Umbilical cord (tissue), 2 donors: ENCODE results near the gene TYSND1. TPM values are rescaled to one million over a fixed set of nuclear protein-coding genes. Genes with fewer than 3 reads are reported as not detected.
A peak's percentile ranks its signal among the peaks of the same experiment; 100 is the strongest.
"Not testable (repeated sequence)": the region's sequence is repeated elsewhere in the genome, so short reads cannot be mapped to it uniquely, and the experiment has no call there.

Experiments used
- DNase-seq: peaks from one replicate; pipeline ENCODE4 v3.0.0-alpha.2; 2015; ENCODE audit warnings: low spot score
- total RNA-seq: library from RNA; depleted of rRNA; stranded (reverse); fragments of >200 nt; gene quantifications from one replicate; pipeline ENCODE4 v1.2.3, GENCODE V29; 2014; ENCODE audit warnings: low replicate concordance; ENCODE audit not compliant: insufficient read depth

Gene TYSND1
- total RNA-seq = 7.5 TPM

DNA sequence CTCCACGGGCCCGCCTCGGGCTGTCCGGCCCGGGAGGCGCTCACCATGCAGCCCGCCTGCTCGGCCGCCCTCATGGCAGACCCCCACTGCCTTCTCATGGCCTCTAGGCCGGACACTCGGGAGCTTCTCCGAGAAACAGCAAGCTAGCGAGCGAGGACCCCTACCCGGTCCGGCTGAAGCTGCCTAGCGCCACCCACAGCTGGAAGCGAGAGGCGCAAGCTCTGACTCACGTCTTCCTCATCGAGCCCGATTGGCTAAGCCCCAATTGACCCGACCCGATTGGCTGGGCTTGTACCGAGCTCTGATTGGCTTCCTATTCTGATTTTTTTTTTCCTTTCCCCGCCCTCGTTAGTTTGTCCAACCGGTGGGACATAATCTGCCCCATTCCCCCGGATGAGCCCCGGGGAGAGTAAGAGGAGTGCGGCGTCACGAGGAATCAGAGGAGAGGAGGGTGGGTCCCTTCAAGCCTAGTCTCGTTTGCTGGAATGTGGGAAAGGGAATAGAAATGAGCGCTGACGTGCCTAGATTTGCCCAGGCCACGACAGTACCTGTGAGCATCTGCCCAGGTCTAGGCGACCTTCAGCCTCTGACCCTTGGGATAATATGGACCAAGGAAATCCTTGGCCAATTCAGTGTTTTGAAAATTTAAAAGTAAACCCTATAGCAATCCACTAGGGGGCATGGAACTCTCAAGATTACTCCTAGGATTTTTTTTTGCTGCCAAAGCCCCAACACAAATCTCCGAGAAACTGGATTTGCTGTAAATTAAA, at the start of gene TYSND1:
Gene TYSND1, minus strand, starts transcription at position 212 of the 770 bp plus-strand sequence. Its CDS starts 114 bp downstream, at position 98.
- DNase-seq = peak; percentile 99

DNA sequence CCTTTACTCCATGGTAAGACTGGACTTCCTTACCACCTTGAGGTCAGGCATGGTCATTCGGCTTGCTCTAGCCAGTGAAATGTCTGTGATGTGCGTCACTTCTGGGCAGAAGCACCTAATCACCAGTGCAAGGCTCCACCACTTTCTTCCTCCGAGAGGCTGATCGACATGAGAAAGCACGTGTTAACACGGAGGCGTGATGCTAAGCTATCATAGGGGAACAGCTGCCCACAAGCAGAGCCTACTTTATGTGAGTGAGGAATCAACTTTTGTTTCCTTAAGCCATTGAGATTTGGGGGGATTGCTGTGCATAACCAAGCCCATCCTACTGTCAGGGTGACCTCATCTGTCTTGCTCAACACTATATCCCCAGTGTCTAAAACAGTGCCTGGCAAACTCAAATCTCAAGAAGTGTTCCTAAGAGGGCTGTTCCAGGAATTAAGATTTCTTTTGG, 46.9 kb upstream of the TYSND1 start:
- peak; percentile 92 for DNase-seq

DNA sequence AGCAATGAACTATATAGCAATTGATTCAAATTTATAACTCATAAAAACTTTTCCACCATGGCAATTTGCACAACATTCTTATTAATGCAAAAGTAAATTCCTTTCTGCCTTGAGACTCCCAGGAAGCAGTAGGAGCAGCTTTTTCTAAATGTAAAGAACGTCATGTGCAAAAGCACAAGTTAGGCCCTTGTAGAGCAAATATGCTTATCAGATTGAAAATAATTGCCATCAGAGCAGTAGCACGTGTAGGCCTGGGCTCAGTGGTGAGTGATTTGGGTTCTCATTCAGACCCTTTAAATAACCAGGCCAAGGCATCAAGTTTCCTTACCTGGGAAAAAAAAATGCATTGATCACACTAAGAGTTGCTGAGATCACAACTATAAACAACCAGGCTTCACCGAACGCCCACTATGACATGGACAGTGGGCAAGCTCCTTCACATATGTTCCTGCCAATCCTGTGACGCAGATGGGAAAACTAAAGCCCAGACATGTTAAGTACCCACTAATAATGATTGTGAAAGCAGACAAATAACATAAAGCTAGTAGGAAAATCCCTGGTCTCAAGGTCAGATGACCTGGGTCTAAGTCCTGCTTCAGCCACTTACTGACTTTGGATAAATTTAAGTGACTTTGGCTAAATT, 45.9 kb upstream of the TYSND1 start:
- DNase-seq = peak; percentile 40

- DNase-seq = peak; percentile 73
Measured at GRCh38 chr10:70191972-70192305, 45.4 kb upstream of the TYSND1 start.

GRCh38 chr10:70191161-70191971, 44.9 kb upstream of the TYSND1 start:
- peak; percentile 48 for DNase-seq

- DNase-seq = peak; percentile 91
Measured at GRCh38 chr10:70190581-70190980, 44.1 kb upstream of the TYSND1 start.

- no peak for DNase-seq
Measured at GRCh38 chr10:70190102-70190501, 43.6 kb upstream of the TYSND1 start.

DNA sequence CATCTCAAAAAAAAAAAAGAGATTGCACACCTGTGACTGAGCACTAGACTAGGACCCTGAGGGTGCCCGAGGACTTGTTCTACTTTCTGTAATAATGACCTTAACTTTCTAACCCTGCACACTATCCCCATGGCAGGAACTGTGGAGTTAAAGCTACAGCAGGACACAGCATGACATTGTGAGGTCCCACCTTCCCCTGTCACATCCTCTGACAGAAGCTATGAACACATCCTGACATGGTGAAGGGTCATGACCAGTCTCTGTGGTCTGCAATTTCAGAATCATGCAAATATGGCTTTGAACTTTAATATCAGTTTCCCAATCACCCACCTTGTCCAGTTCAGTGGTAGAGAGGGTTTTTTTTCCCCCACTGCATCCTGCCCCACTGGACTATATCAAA, 42.3 kb upstream of the TYSND1 start:
- DNase-seq = no peak

DNA sequence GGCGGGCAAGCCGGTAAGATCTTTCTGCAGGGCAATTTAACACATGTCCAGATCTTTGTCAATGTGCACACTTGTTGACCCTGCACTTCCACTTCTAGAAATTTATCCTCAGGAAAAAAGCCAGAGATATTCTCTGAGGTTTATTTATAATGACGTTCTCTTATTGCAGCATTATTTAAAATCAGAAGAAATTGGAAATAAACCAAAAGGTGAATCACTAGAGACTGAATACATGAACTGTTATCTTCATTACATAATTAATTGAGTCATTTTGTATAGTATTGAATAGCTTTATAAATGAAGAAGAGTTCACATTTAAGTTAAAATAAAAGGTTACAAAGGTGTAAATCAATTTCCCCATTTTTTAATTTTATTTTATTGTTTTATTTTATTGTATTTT, 40.1 kb upstream of the TYSND1 start:
- no peak for DNase-seq

DNA sequence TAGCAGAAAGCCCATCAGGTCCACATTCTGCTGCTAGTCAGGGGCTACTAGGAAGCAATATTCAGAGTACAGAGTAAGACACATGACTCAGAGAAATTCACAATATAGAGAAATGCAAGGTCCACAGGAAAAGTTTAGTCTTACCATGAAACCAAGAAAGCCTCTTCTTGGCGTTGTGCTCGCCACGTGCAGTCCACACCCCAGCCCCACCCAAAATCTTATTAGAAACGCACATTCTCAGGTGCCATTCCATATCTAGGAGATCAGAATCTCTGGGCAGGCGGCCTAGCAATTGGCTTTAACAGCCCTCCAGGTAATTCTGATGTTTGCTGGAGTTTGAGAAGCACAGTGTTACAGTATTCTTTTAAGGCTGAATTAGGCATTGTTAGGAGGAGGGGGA, 39.6 kb upstream of the TYSND1 start:
- DNase-seq = no peak

DNA sequence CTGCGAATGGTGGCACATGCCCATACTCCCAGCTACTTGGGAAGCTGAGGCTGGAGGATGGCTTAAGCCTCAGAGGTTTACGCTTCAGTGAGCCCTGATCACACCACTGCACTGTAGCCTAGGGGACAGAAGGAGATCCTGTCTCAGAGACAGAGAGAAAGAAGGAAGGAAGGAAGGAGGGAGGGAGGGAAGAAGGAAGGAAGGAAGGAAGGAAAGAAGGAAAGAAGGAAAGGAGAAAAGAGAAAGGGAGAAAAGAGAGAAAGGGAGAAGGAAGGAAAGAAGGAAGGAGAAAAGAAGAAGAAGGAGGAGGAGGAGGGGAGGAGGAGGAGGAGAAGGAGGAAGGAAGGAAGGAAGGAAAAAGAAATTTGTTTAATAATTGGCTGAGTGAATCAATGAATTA, 36.8 kb upstream of the TYSND1 start:
- DNase-seq = no peak

- DNase-seq = not testable (repeated sequence)
Measured at GRCh38 chr10:70179209-70179608, 32.7 kb upstream of the TYSND1 start.

DNA sequence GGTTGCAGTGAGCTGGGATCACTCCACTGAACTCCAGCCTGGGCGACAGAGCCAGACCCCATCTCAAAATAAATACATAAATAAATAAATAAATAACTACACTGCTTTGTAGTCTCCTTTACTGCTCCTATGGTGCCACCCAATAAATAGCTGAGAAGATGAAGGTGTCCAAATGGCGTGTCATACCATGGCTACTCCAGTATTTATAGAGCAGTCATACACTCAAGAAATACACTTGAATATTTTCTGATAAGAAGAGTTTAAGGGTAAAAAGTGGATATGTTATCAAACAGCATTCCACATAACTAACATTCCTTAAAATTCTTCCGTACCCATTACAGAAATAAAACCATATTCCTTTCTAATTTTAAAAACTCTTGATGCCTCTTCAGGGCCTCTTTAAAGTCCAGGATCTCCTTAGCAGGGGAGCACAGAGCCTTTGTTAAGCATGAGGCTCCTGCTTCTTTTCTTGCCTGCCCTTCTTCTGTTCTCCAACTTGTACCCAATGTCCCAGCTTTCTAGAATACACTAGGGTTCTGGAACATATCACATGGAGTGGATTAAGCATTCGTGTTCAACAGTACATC, 31.7 kb upstream of the TYSND1 start:
- peak; percentile 48 for DNase-seq

DNA sequence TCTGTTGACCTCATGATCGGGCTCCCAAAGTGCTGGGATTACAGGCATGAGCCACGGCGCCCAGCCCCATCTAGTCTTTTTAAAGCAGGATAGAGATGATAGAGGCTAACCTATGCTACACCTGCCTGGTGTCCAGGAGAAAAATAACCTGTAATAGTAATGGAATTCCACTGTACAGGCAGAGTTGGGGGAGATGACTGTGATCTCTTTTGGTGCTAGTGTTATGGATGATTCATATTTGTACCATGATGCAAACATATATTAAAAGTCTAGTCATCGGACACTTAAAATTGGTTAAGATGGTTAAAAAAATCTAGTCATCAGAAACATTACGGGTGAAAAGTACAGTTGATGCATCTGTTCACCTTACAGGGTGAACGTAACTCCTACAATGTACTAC, 29.9 kb upstream of the TYSND1 start:
- no peak for DNase-seq

- peak; percentile 19 for DNase-seq
Measured at GRCh38 chr10:70175516-70175915, 29.0 kb upstream of the TYSND1 start.

DNA sequence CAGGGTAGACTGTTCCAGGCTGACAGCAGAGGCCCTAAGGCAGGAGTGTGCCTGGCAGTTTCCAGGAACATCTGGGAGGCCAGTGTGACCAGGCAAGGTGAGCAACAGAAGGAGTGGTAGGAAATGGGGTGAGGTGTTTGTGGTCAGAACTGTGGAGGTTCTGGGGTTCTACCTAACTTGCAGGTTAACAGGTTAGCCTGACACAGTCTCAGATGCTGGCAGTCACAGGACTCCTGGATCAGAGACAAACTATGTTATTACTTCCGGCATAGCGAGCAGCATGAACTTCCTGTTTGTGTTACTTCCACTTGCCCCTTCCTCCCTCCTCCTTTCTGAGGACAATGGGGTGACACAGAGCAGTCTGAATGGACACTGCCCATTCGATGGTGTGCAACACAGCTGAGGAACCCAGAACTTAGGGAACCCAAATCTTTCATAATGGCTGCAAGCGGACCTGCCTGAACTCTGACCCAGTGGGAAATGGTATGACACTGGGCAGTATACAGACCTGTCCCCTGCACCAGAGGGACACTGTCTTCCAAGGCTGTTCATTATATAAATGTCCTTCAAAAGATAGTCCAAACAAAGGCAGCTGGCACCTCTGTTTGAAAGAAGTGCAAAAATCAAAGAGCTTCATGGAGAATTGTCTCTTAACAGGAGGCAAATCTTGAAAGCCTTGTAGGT, 27.7 kb upstream of the TYSND1 start:
- no peak for DNase-seq

- DNase-seq = no peak
Measured at GRCh38 chr10:70169649-70170364, 23.3 kb upstream of the TYSND1 start.

- peak; percentile 74 for DNase-seq
Measured at GRCh38 chr10:70169011-70169410, 22.5 kb upstream of the TYSND1 start.

- no peak for DNase-seq
Measured at GRCh38 chr10:70167246-70167645, 20.7 kb upstream of the TYSND1 start.

DNA sequence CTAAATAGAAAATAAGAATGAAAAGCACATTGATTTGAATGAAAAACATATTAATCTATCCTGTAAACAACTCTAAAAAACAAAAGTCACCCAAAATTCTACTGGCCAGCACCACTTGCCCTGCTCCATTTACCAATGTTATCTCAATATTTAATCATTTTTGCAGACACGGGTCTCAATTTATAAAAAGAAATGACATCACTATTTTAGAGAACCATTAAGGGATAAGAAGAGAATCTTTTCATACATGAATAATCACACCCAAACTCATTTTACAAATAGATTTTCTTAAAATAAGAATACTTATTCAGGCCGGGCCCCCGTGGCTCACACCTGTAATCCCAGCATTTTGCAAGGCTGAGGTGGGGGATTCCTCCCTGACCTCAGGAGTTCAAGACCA, 19.9 kb upstream of the TYSND1 start:
- no peak for DNase-seq

DNA sequence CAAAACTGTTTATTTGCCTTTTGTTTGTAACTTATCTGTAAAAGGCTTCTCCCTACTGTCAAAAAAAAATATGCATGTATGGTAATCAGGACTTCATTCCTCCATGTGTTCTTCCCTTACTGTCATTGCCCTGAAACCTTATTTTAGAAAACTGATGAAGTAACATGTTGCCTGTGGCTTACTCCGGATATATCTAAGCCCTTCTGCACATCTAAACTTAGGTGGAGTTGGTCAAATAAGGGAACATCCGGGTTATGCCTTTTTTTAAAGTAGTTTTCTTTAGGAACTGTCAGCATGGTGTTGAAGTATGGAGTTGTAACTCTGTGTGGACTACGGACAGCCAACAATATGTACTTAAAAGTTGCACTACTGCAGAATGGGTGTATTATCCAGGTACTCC, 17.7 kb upstream of the TYSND1 start:
- DNase-seq = no peak
